CD1c-positive myeloid dendritic cell (primary cell): ENCODE results near the gene DOP1B.
A peak's percentile ranks its signal among the peaks of the same experiment; 100 is the strongest.
"Not testable (repeated sequence)": the region's sequence is repeated elsewhere in the genome, so short reads cannot be mapped to it uniquely, and the experiment has no call there.

ENCODE experiments used
- DNase-seq: peaks from one replicate; pipeline ENCODE4 v3.0.0-alpha.2; 2016; ENCODE audit errors: extremely low spot score

DOP1B gene, protein sequence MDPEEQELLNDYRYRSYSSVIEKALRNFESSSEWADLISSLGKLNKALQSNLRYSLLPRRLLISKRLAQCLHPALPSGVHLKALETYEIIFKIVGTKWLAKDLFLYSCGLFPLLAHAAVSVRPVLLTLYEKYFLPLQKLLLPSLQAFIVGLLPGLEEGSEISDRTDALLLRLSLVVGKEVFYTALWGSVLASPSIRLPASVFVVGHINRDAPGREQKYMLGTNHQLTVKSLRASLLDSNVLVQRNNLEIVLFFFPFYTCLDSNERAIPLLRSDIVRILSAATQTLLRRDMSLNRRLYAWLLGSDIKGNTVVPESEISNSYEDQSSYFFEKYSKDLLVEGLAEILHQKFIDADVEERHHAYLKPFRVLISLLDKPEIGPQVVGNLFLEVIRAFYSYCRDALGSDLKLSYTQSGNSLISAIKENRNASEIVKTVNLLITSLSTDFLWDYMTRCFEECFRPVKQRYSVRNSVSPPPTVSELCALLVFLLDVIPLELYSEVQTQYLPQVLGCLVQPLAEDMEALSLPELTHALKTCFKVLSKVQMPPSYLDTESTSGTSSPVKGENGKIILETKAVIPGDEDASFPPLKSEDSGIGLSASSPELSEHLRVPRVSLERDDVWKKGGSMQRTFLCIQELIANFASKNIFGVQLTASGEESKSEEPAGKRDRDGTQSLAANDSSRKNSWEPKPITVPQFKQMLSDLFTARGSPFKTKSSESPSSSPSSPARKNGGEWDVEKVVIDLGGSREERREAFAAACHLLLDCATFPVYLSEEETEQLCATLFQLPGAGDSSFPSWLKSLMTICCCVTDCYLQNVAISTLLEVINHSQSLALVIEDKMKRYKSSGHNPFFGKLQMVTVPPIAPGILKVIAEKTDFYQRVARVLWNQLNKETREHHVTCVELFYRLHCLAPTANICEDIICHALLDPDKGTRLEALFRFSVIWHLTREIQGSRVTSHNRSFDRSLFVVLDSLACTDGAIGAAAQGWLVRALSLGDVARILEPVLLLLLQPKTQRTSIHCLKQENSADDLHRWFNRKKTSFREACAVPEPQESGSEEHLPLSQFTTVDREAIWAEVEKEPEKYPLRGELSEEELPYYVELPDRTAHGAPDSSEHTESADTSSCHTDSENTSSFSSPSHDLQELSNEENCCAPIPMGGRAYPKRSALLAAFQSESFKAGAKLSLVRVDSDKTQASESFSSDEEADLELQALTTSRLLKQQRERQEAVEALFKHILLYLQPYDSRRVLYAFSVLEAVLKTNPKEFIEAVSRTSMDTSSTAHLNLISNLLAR (N-terminal part only)

DNA sequence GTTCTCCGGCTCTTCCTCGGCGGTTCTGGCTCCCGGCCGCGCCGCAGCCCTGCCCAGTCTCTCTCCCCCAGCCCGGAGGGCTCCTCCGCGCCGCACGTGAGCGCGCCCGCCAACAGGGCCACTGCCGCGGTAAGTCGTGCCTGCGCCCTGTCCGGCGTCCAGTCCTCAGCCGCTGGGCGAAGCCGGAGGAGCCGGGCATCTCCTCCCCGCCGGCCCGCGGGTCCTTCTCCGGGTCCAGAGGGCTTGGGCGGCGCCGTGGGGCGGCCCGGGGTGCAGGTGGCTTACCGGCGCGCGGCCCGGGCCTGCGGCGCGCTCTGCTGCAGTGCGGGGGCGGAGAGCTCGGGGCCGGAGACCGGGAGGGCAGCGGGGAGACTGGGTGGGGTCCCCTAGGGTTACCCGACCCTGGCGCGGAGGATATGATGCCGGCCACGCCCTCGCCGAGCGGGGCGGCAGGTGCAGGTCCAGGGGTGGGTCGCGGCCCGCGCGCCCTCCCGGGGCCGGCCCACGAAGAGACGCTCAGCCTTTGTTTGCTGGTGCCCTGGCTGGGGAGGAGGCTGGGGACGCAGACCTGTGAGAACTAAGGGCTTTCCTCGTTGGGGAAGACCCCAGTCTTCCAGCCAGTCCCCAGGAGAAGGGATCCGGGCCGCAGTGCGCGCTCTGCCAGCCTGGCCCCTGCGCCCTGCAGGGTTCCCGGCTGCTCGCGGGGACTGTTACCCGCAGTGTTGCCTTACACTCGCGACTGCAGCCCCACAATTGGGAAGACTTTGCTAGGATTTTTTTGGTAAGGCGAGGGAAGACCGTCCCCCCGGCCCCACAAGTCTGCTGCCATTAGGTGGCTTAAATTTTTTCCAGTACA, at the start of gene DOP1B:
Gene DOP1B (plus strand): TSS at position 10 of the 856 bp plus-strand sequence. CDS start 7,910 bp downstream, outside the sequence.
- DNase-seq, result no peak

DNA sequence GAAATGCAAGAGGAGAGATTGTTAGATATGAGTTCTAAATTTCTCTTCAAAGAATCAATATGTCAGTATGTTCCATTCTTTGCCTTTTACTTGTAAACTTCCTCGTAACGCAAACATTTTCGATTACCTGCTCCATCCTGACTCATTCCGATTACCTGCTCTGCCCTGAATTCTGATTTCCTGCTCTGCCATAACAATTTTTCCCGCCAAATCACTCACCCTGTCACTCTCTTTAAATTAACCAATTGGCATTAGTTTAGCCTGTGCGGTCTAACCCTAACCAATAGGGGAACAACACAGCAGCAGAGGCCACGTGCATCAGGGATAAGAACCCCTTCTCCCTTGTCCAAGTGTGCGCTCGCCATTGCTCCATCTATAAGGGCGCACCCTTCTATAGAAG, 46.8 kb upstream of the DOP1B start:
- no peak for DNase-seq

DNA sequence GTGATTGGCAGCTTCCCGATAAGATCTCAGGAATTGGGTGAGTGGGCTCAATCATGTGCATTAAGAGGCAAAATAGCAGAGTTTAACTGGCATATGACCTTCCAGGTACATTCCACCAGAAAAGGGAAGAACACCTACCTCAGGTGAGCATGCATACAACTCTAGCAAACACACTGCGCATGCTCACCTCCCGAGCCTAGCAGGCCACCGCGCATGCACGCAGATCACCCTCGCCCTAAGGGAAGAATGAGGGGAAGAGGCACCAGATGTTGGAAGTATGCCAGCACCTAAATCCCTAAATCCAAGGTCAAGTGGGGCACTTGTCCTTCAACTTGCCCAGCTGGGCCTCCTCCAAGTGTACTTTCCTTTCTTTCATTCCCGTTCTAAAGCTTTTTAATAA, 45.4 kb upstream of the DOP1B start:
- DNase-seq, result no peak

DNA sequence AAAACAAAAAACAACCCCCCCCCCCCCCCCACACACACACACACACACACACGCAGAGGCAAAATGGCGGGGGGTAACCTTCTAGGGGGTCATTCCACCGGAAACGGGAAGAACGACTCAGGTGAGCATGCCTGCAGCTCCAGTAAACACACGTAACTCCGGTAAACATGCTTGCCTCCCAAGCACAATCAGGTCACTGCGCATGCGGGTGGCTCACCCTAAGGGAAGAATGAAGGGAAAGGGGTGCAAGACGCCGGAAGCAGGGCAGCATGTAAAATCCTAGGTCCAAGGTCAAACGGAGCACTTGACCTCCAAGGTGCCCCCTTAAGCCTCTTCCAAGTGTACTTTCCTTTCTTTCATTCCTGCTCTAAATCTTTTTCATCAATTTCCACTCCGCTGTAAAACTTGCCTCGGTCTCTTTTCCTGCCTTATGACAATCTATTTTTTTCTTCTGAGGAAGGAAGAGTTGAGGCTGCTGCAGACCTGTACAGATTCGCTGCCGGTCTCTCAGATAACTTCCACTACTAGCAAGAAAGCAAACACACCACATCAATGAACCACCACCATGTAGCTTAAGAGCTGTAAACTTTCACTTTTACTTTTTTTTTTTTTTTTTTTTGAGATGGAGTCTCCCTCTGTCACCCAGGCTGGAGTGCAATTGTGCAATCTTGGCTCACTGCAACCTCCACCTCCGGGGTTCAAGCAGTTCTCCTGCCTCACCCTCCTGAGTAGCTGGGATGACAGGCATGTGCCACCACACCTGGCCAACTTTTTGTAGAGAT, 42.8 kb upstream of the DOP1B start:
- DNase-seq, result no peak

DNA sequence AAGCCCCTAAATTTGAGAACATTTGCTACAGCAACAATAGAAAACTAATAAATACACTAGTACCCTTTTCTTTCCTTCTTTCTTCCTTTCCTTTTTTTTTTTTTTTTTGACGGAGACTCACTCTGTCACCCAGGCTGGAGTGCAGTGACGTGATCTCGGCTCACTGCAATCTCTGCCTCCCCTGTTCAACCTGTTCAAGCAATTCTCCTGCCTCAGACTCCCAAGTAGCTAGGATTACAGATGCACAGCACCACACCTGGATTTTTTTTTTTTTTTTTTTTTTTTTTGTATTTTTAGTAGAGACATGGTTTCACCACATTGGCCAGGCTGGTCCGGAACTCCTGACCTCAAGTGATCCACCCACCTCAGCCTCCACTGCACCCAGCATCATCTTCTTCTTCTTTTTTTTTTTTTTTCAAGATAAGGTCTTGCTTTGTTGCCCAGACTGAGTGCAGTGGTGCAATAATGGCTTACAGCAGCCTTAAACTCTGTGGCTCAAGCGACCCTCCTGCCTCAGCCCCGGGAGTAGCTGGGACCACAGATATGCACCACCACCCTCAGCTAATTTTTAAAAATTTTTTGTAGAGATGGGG, 41.4 kb upstream of the DOP1B start:
- DNase-seq, result no peak

DNA sequence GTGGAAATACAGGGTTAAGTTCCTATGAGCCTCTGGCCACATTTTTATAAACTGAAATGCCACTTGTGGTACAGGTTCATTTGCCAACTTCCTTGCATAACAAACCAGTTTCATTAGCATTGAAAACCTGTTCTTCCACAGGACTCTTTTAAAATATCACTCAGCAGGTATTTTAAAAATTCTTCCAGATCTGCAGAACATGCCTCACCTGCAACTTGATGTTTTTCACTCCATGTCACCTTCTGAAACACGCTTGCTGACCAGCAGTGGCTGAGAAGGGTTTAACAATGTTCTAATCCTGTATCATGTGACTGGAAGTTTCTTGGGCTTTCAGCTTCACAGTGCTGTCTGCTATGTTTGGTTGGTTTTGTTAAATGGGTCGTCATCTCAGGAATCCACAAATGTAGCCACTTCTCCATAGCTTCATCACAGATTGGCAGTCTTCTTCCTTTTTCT, 39.3 kb upstream of the DOP1B start:
- DNase-seq, result peak; percentile 22

DNA sequence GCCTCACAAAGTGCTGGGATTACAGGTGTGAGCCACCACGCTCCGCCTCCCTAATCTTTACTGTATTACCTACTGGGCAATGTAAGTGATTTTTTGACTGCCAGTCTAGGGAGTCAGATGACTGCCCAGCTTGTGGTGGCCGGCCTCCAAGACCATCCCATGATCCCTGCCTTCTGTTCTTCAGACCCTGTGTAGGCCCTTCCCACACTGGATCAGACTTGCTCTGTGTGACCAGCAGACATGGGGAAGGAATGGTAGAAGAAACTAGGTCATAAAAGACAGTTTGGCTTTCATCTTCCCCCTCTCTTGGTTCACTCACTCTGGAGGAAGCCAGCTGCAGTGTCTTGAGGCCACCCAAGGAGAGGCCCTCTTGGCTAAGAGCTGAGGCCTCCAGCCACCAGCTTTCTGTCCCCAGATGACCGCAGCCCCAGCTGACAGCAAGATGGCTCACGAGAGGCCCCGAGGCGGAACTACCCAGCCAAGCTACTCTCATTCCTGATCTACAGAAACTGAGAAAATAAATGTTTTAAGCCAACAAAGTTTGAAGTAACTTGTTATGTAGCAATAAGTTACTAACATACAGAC, 36.2 kb upstream of the DOP1B start:
- no peak for DNase-seq

DNA sequence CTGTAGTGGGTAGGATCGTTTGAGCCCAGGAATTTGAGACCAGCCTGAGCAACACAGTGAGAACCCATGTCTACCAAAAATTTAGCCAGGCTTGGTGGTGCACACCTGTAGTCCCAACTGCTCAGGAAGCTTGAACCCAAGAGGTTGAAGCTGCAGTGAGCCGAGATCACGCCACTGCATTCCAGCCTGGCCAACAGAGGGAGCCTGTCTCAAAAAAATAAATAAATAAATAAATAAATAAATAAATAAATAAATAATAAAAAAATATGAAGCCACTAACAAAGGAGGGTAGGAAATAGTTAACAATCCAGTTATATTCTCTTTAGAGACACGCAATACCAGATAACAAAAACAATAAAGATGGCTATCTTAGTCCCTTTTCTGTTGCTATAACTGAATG, 33.6 kb upstream of the DOP1B start:
- no peak for DNase-seq

DNA sequence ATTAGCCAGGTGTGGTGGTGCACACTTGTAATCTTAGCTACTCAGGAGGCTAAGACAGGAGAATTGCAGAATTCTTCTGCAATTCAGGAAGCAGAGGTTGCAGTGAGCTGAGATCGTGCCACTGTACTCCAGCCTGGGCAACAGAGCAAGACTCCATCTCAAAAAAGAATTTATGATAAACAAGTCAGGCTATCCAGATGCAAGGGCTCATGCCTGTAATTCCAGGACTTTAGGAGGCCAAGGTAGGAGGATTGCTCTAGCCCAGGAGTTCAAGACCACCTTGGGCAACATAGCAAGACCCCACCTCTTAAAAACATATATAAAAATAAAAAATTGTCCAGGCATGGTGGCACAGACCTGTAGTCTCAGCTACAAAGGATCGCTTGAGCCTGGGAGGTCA, 32.2 kb upstream of the DOP1B start:
- no peak for DNase-seq

DNA sequence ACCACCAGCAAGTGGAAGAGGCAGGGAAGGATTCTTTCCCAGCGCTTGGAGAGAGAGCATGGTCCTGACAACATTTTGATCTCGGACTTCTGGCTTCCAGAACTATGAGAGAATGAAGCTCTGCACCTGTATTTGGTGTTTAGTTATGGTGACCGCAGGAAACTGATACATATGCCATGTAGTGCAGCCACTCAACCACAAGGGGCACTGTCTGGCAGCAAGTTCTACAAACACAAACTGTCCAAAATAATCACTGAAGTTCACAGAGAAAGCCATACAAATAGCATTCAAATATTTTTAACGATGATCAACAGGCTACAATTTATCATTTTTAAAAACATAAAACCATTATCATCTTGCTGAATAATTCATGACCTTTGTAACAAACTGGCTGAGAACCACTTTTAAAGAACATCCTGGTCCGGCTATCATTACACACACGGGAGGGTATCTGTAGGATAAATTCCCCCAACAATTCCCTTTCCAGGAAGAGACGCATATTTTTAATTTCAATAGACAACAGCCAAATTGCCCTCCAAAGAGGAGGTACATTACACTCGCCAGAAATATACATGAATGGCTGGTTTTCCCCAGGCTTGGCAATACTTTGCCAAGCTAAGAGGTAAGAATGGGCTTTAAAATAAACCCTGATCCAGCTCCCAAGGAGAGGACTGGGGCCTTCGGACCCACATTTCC, 31.0 kb upstream of the DOP1B start:
- DNase-seq, result peak; percentile 53

DNA sequence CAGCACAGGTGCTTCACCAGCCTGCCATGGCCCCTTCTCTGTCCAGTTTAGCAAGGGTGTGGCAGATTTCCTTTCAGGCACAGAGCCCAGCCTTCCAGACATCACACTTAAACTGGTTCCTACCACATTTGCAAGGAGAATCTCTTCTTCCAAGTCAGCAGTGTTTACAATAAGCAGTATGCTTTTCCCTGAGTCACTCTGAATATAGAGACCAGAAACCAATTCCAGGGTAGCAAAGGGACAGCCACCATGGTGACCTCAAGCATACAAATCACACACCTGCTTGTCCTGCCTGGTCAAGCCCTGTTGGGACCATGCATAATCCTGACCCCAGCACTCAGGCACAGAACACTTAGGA, 30.4 kb upstream of the DOP1B start:
- no peak for DNase-seq

DNA sequence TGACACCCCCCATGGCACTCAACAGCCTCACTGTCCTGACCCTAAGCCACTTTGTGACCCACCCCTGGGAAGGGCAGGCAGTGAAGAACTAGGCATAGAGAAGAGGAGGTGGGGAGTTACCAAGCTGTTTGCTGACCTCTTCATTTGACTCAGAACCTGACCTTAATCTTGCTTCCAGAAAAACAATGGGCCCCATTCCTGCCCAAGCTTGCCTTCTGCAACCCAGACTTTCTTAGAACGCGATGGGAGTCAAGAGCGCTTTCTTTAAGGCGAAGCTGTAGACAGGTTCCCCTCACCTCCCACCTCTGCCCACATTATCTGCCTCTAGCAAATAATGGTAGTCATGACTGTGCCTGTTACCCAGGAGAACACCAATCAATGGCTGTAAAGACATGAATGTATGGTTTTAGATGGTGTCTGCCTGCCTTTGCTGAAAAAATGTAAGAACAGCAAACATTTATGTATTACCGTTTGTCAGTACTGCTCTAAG, 30.0 kb upstream of the DOP1B start:
- no peak for DNase-seq

DNA sequence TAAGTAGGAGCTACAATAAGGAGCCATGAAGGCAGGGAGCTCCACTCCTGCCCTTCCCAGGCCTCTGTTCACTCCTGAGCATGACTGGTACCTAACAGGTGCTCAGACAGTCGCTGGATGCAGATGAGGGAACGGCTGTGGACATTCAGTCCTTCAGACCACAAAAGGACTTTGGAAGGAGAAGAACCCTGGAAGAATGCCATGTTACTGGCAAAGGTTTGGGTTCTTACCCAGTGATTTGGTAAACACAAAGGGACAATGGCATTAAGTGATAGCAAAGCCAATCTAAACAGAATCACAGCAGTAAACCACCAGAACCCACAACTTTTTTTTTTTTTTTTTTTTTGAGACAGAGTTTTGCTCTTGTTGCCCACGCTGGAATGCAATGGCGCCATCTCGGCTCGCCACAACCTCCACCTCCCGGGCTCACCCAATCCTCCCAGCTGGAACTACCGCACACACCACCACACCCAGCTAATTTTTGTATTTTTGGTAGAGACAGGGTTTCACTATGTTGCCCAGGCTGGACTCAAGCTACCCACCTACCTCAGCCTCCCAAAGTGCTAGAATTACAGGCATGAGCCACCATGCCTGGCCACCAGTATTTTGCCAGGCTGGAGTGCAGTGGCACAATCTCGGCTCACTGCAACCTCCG, 29.2 kb upstream of the DOP1B start:
- no peak for DNase-seq

DNA sequence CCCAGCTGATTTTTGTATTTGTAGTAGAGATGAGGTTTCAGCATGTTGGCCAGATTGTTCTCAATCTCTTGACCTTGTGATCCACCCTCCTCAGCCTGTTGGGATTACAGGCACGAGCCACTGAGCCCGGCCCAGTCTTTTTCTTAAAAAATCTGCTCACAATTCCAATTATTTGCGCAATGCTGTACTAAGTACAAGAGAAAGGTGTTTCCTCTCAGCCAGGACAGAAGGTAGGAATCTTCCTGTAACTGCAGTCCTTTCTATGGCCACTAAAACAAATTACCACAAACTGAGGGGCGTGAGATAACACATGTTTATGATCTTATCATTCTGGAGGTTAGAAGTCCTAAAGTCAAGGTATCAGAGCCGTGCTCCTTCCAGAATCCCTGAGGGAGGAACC, 28.6 kb upstream of the DOP1B start:
- DNase-seq, result no peak

DNA sequence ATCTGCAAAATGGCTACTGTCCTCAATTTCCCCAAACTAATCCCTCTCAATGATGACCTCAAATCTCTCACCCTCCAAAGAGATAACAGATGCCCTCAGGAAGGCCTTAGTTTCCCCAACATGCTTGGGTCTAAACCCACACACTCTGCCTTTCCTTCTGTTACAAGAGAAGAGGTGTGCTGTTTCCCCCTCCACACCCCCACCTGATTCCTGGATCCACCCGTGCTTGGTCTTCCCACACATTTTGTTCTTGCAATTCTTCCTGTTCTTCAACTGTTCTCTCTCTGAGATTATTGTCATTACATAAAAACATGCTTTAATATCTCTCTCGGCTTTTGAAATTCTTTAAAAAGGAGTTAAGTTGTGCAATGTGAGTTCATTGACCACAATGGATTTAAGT, 27.4 kb upstream of the DOP1B start:
- DNase-seq, result no peak

DNA sequence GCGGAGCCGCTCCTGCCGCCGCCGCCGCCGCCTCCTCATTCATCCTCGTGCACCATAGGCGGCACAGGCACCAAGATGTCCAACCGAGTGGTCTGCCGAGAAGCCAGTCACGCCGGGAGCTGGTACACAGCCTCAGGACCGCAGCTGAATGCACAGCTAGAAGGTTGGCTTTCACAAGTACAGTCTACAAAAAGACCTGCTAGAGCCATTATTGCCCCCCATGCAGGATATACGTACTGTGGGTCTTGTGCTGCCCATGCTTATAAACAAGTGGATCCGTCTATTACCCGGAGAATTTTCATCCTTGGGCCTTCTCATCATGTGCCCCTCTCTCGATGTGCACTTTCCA, 26.2 kb upstream of the DOP1B start:
- not testable (repeated sequence) for DNase-seq

DNA sequence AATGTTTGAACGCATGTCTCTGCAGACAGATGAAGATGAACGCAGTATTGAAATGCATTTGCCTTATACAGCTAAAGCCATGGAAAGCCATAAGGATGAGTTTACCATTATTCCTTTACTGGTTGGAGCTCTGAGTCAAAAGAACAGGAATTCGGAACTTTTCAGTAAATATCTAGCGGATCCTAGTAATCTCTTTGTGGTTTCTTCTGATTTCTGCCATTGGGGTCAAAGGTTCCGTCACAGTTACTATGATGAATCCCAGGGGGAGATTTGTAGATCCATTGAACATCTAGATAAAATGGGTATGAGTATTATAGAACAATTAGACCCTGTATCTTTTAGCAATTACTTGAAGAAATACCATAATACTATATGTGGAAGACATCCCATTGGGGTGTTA, 25.8 kb upstream of the DOP1B start:
- not testable (repeated sequence) for DNase-seq

DNA sequence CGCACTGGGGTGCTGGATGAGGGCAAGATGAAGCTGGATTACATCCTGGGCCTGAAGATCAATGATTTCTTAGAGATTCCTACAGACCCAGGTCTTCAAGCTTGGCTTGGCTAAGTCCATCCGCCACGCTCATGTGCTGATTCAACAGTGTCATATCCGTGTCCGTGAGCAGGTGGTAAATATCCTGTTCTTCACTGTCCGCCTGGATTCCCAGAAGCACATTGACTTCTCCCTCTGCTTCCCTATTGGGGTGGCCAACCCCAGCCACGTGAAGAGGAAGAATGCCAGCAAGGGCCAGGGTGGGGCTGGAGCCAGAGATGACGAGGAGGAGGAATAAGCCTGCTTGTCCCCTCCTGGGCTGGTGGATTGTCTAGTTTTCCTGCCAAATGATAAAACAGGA, 23.9 kb upstream of the DOP1B start:
- peak; percentile 53 for DNase-seq
